K562 (cell line): ENCODE data around the gene GLRX5. TPM values are rescaled to one million over a fixed set of nuclear protein-coding genes. Genes with fewer than 3 reads are reported as not detected.

Source experiments
- CBFA2T2 ChIP-seq: fragments of 450-650 bp; conservative IDR thresholded peaks from 2 replicates; pipeline ENCODE4 v1.6.1; 2017; ENCODE audit warnings: mild to moderate bottlenecking
- CREM ChIP-seq: IDR thresholded peaks from 2 replicates; pipeline ENCODE4 v1.6.1; 2014; ENCODE audit warnings: antibody characterized with exemption, low read depth
- HSF4 ChIP-seq: fragments of 250-450 bp; sonication (Bioruptor Pico); IDR thresholded peaks from 2 replicates; pipeline ENCODE4 v2.1.2; 2022; ENCODE audit warnings: mild to moderate bottlenecking, moderate library complexity, borderline replicate concordance
- JUND ChIP-seq, 2 experiments: IDR thresholded peaks; 2 replicates in 1 of 2; 3 replicates in 1 of 2; pipeline ENCODE4 v1.6.1; 2011; ENCODE audit warnings: borderline replicate concordance in 2 of 2, low read depth in 2 of 2, low read length in 2 of 2, improper control_type of control experiment in 1 of 2, missing biosample characterization in 1 of 2, missing genetic modification characterization in 1 of 2, missing genetic modification reagents in 1 of 2
- MYC ChIP-seq, 2 experiments: fragments of 250-450 bp in 1 of 2; sonication (Bioruptor Pico) in 1 of 2; IDR thresholded peaks; 2 replicates each; pipeline versions ENCODE4 v1.5.1 to v1.6.1; 2012 to 2021; ENCODE audit warnings: low read depth in 2 of 2, borderline replicate concordance in 1 of 2, improper control_type of control experiment in 1 of 2, low read length in 1 of 2, mild to moderate bottlenecking in 1 of 2, moderate library complexity in 1 of 2
- NFIX ChIP-seq: fragments of 250-450 bp; sonication (Bioruptor Pico); IDR thresholded peaks from 2 replicates; pipeline ENCODE4 v1.4.0; 2020; ENCODE audit warnings: low read depth, mild to moderate bottlenecking, moderate library complexity
- SAP30 ChIP-seq: fragments of 200-600 bp; sonication (generic); IDR thresholded peaks from 2 replicates; pipeline ENCODE4 v1.6.1; 2012; ENCODE audit warnings: borderline replicate concordance, low read depth, mild to moderate bottlenecking, moderate library complexity, low read length, control low read depth, inconsistent platforms; ENCODE audit not compliant: insufficient read depth, poor library complexity, severe bottlenecking
- SMAD2 ChIP-seq: fragments of 150-350 bp; IDR thresholded peaks from 2 replicates; pipeline ENCODE4 v1.6.1; 2014; ENCODE audit warnings: low read depth, mild to moderate bottlenecking, low read length
- STAT5B ChIP-seq: fragments of 250-450 bp; sonication (Bioruptor Pico); IDR thresholded peaks from 2 replicates; pipeline ENCODE4 v1.8.0; 2021; ENCODE audit warnings: mild to moderate bottlenecking, inconsistent platforms
- ZEB2 ChIP-seq: fragments of 450-650 bp; IDR thresholded peaks from 2 replicates; pipeline ENCODE4 v1.6.1; 2016
- ZNF165 ChIP-seq: fragments of 250-450 bp; sonication (Bioruptor Pico); IDR thresholded peaks from 2 replicates; pipeline ENCODE4 v1.4.0; 2020; ENCODE audit warnings: borderline replicate concordance
- ZNF24 ChIP-seq: fragments of 450-650 bp; IDR thresholded peaks from 2 replicates; pipeline ENCODE4 v1.6.1; 2016
- polyA plus RNA-seq, 8 experiments: library from polyadenylated mRNA; depleted of rRNA in 4 of 8; stranded (reverse) in 5 of 8; unstranded in 3 of 8; fragments of >200 nt; fragmentation: Nextera tagmentation in 2 of 8; fragmentation: Illumina TruSeq in 1 of 8; extraction: Ambion mirVana in 2 of 8; extraction: Trizol in 1 of 8; gene quantifications; 2 replicates each; pipeline versions ENCODE4 v1.2.1 to v1.2.3, GENCODE V29; 2011 to 2014; ENCODE audit warnings: inconsistent platforms in 1 of 8, missing spikeins in 1 of 8
- total RNA-seq, 7 experiments: library from RNA; depleted of rRNA in 6 of 7; stranded (reverse); fragments of >200 nt in 6 of 7; fragmentation: Illumina TruSeq in 2 of 7; extraction: Trizol in 2 of 7; gene quantifications; 2 replicates each; pipeline versions ENCODE4 v1.2.1 to v1.2.3, GENCODE V29; 2011 to 2021; ENCODE audit warnings: low replicate concordance in 1 of 7
- TF ChIP-seq, protein P1 (sequence below): fragments of 200-800 bp; sonication (Bioruptor generic); IDR thresholded peaks from 2 replicates; pipeline ENCODE4 v1.6.1; 2017; ENCODE audit warnings: missing genetic modification characterization, missing compliant biosample characterization
- TF ChIP-seq, protein P2 (sequence below): sonication (generic); formaldehyde crosslinking; IDR thresholded peaks from 2 replicates; pipeline ENCODE4 v1.9.0; 2022; ENCODE audit warnings: mild to moderate bottlenecking, missing genetic modification reagents
- TF ChIP-seq, protein P3 (sequence below): sonication (generic); formaldehyde crosslinking; IDR thresholded peaks from 2 replicates; pipeline ENCODE4 v1.8.0; 2022; ENCODE audit warnings: missing genetic modification reagents, mild to moderate bottlenecking, borderline replicate concordance
- TF ChIP-seq, protein P4 (sequence below), 2 experiments: fragments of 450-650 bp; formaldehyde crosslinking in 1 of 2; IDR thresholded peaks; 2 replicates each; pipeline versions ENCODE4 v1.4.0 to v1.6.1; 2014 to 2020; ENCODE audit warnings: mild to moderate bottlenecking in 2 of 2, borderline replicate concordance in 1 of 2, low read depth in 1 of 2

The GLRX5 gene
- total and polyA plus RNA-seq, 9 of the 15 experiments (the other 6 are each of a cell fraction or from before 2014, with no cell fraction given) = 16.7 to 96.8 (median 66.8) TPM

DNA sequence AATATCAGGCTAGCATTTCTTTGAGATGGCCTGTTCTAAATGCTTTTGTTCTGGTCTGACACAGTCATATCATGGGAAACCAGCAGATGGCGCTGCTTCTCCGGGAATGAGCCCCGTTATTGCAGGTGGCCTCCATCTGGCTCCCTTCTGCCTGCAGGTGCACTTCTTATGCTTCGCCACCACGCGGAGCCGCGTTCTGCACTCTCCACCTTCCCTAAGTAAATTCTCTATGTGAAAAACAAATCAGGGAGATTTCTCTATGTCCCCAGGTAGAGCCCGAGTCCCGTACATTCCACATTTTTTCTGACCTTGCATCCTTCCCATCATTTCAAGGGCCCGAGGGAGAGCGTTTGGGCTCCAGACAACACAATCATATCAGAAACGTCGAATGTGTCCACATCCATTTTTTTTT, 26.2 kb downstream of the GLRX5 start (continued):
- TF ChIP-seq STAT5B (CRISPR knock-in tag) = no peak
- TF ChIP-seq, protein P1, sequence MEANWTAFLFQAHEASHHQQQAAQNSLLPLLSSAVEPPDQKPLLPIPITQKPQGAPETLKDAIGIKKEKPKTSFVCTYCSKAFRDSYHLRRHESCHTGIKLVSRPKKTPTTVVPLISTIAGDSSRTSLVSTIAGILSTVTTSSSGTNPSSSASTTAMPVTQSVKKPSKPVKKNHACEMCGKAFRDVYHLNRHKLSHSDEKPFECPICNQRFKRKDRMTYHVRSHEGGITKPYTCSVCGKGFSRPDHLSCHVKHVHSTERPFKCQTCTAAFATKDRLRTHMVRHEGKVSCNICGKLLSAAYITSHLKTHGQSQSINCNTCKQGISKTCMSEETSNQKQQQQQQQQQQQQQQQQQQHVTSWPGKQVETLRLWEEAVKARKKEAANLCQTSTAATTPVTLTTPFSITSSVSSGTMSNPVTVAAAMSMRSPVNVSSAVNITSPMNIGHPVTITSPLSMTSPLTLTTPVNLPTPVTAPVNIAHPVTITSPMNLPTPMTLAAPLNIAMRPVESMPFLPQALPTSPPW (CRISPR knock-in tag) = peak; percentile 27; the same call in 1 of the 2 replicates
- TF ChIP-seq ZNF165 = no peak
- TF ChIP-seq, protein P2, sequence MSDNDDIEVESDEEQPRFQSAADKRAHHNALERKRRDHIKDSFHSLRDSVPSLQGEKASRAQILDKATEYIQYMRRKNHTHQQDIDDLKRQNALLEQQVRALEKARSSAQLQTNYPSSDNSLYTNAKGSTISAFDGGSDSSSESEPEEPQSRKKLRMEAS (CRISPR knock-in tag) = peak; percentile 22; the same call in 1 of the 2 replicates
- TF ChIP-seq HSF4 = no peak
- TF ChIP-seq CREM = peak; percentile 38; the same call in 1 of the 2 replicates
- peak; percentile 55; the same call in 1 of the 2 replicates for TF ChIP-seq MYC (IDR thresholded peaks at IDR 0.05; ENCODE audit: low read depth, low read length)
- no peak for TF ChIP-seq MYC (CRISPR knock-in tag; IDR thresholded peaks at IDR 0.05; ENCODE audit: borderline replicate concordance, low read depth)
- TF ChIP-seq ZNF24 = 0 out of 2 replicates have a peak, but pooled peaks have one; percentile 25
- TF ChIP-seq ZEB2 = peak; percentile 58; the same call in 1 of the 2 replicates
- TF ChIP-seq, protein P3, sequence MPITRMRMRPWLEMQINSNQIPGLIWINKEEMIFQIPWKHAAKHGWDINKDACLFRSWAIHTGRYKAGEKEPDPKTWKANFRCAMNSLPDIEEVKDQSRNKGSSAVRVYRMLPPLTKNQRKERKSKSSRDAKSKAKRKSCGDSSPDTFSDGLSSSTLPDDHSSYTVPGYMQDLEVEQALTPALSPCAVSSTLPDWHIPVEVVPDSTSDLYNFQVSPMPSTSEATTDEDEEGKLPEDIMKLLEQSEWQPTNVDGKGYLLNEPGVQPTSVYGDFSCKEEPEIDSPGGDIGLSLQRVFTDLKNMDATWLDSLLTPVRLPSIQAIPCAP (CRISPR knock-in tag) = no peak
- peak; percentile 43; the same call in 1 of the 2 replicates for TF ChIP-seq JUND (IDR thresholded peaks at IDR 0.05; ENCODE audit: borderline replicate concordance, low read depth, low read length)
- TF ChIP-seq JUND (tag; IDR thresholded peaks at IDR 0.05; ENCODE audit: borderline replicate concordance, low read depth, low read length) = no peak
- no peak for TF ChIP-seq SAP30
- TF ChIP-seq, protein P4, sequence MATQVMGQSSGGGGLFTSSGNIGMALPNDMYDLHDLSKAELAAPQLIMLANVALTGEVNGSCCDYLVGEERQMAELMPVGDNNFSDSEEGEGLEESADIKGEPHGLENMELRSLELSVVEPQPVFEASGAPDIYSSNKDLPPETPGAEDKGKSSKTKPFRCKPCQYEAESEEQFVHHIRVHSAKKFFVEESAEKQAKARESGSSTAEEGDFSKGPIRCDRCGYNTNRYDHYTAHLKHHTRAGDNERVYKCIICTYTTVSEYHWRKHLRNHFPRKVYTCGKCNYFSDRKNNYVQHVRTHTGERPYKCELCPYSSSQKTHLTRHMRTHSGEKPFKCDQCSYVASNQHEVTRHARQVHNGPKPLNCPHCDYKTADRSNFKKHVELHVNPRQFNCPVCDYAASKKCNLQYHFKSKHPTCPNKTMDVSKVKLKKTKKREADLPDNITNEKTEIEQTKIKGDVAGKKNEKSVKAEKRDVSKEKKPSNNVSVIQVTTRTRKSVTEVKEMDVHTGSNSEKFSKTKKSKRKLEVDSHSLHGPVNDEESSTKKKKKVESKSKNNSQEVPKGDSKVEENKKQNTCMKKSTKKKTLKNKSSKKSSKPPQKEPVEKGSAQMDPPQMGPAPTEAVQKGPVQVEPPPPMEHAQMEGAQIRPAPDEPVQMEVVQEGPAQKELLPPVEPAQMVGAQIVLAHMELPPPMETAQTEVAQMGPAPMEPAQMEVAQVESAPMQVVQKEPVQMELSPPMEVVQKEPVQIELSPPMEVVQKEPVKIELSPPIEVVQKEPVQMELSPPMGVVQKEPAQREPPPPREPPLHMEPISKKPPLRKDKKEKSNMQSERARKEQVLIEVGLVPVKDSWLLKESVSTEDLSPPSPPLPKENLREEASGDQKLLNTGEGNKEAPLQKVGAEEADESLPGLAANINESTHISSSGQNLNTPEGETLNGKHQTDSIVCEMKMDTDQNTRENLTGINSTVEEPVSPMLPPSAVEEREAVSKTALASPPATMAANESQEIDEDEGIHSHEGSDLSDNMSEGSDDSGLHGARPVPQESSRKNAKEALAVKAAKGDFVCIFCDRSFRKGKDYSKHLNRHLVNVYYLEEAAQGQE (IDR thresholded peaks at IDR 0.05; ENCODE audit: borderline replicate concordance) = peak; percentile 82
- TF ChIP-seq, protein P4 (CRISPR knock-in tag; IDR thresholded peaks at IDR 0.05; ENCODE audit: low read depth) = no peak
- TF ChIP-seq NFIX (CRISPR knock-in tag) = no peak
- no peak for TF ChIP-seq SMAD2
- peak; percentile 30 for TF ChIP-seq CBFA2T2
